ENCODE results near the gene NEIL1. TPM values are rescaled to one million over a fixed set of nuclear protein-coding genes. Genes with fewer than 3 reads are reported as not detected.

The NEIL1 gene
- total RNA-seq, 1 experiment from 2014 or later = 9.5 TPM

DNA sequence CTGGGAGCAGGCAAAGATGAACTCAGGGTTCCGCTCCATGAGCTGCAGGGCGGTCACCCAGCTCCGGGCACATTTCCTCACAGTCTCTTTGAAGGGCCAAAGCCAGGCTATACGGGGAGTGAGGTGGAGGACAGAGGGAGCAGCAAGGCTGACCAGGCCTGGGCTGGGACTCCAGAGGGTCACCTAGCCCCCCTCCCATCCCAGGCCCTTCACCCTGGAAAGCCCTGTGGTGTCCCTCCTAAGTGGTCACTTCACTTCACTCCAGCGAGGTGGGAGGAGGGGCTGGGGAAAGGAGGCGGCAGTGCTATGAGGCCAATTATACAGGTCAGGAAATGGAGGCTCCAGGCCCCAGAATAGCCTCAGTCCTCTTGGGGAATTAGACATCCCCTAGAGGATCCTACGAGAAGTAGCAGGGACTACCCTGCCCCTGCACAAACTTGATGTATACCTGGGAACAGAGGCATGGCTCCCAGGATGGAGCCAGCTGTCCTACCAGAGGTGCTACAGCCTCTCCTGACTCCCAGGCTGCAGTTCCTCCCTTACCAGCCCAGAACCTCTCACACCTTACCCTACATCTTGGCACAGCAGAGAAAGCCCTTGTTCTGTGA lies 15.9 kb downstream of the NEIL1 start:
- ChIA-PET POLR2A (interaction anchor here (0.6 kb wide), 1 partner anchor 82 kb away, joined by 3 read pairs; no protein-coding TSS in a partner anchor), CTCF (interaction anchor here (0.5 to 1.5 kb wide), 2 partner anchors 89 to 440 kb away, joined by 3 read pairs; no protein-coding TSS in a partner anchor)
- intact Hi-C loops (cut with micrococcal nuclease) = no loop called here
- BruUV-seq (replicated peaks) = no TSS peak
- TF ChIP-seq CTCF (IDR thresholded peaks at IDR 0.05; ENCODE audit: unreplicated experiment) = no peak
- Mint-ChIP-seq H3K9me3 (ENCODE audit: unreplicated experiment) (no peaks in the 10 kb centered on the region), H3K4me1 (ENCODE audit: insufficient read depth, unreplicated experiment) (no peaks in the 10 kb centered on the region), H3K27ac (ENCODE audit: low read depth, unreplicated experiment) (no peak overlapping the region), H3K4me3 (ENCODE audit: unreplicated experiment) (no peak overlapping the region), H3K27me3 (ENCODE audit: insufficient read depth, unreplicated experiment) (no peaks in the 10 kb centered on the region), H3K36me3 (ENCODE audit: insufficient read depth, unreplicated experiment) (peaks cover 55% of the 10 kb centered on the region)
- DNase-seq (ENCODE audit: unreplicated experiment) = no peak

GRCh38 chr15:75363786-75364185 lies 16.9 kb downstream of the NEIL1 start:
- POLR2A ChIA-PET = interaction anchor here (0.6 to 0.8 kb wide), 2 partner anchors 28 to 298 kb away, joined by 3 read pairs; partner anchors contain the start of gene COMMD4
- no peaks in the 10 kb centered on the region for H3K4me1 Mint-ChIP-seq (ENCODE audit: insufficient read depth, unreplicated experiment)
- H3K27me3 Mint-ChIP-seq (ENCODE audit: insufficient read depth, unreplicated experiment) = no peaks in the 10 kb centered on the region
- peaks cover 55% of the 10 kb centered on the region for H3K36me3 Mint-ChIP-seq (ENCODE audit: insufficient read depth, unreplicated experiment)
- no peaks in the 10 kb centered on the region for H3K9me3 Mint-ChIP-seq (ENCODE audit: unreplicated experiment)
- CTCF ChIA-PET = interaction anchor here (1.5 kb wide), 1 partner anchor 438 kb away, joined by 3 read pairs; no protein-coding TSS in a partner anchor
- TF ChIP-seq CTCF (IDR thresholded peaks at IDR 0.05; ENCODE audit: unreplicated experiment) = no peak
- no TSS peak for BruUV-seq (replicated peaks)
- no peak overlapping the region for H3K27ac Mint-ChIP-seq (ENCODE audit: low read depth, unreplicated experiment)
- H3K4me3 Mint-ChIP-seq (ENCODE audit: unreplicated experiment) = no peak overlapping the region
- intact Hi-C loops (cut with micrococcal nuclease) = no loop called here
- no peak for DNase-seq (ENCODE audit: unreplicated experiment)

DNA sequence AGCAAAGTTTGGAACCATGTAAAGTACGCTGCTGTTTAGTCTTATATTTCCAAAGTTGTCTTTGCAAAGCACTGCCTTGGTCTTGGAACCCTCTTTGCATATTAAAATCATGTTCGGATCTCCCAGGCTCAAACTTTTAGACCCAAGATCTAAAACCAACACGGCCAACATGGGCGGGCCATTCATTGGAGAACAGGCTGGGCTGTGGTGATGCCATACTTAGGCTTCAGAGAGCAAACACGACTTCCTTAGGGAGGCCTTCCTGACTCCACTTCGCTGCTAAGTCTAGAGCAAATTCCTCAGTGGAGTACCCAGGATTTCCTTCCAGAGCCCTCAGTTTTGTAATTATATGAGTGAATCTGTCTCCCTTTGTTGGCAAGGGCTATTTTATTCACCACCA lies 18.0 kb downstream of the NEIL1 start:
- Mint-ChIP-seq H3K36me3 (ENCODE audit: insufficient read depth, unreplicated experiment) (peaks cover 59% of the 10 kb centered on the region), H3K4me3 (ENCODE audit: unreplicated experiment) (no peak overlapping the region), H3K9me3 (ENCODE audit: unreplicated experiment) (no peaks in the 10 kb centered on the region), H3K27me3 (ENCODE audit: insufficient read depth, unreplicated experiment) (no peaks in the 10 kb centered on the region), H3K4me1 (ENCODE audit: insufficient read depth, unreplicated experiment) (peaks cover 7% of the 10 kb centered on the region), H3K27ac (ENCODE audit: low read depth, unreplicated experiment) (no peak overlapping the region)
- CTCF ChIA-PET = no interaction called here
- POLR2A ChIA-PET = no interaction called here
- TF ChIP-seq CTCF (IDR thresholded peaks at IDR 0.05; ENCODE audit: unreplicated experiment) = no peak
- no TSS peak for BruUV-seq (replicated peaks)
- intact Hi-C loops (cut with micrococcal nuclease) = loop anchor here (5.0 kb wide), 3 partner anchors 142 to 257 kb away; partner anchors contain the start of gene PTPN9
- DNase-seq (ENCODE audit: unreplicated experiment) = no peak

DNA sequence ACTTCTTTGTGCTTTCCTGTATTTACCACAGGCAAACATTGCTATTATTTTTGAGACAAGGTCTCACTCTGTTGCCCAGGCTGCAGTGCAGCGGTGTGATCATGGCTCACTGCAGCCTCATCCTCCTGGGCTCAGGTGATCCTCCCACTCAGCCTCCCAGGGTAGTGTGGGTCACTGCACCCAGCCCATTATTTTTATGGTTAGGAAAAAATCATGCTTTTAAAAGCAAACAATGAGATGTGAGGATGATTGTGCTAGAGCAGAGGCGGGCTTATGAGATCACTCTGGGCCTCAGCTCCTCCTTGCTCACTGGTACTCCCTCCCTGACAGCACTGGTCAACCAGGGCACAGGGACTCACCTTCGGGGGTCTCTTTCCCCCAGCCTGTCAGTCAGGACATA lies 19.3 kb downstream of the NEIL1 start:
- Mint-ChIP-seq H3K27ac (ENCODE audit: low read depth, unreplicated experiment) (no peak overlapping the region), H3K27me3 (ENCODE audit: insufficient read depth, unreplicated experiment) (no peaks in the 10 kb centered on the region), H3K9me3 (ENCODE audit: unreplicated experiment) (no peaks in the 10 kb centered on the region), H3K36me3 (ENCODE audit: insufficient read depth, unreplicated experiment) (peaks cover 59% of the 10 kb centered on the region), H3K4me1 (ENCODE audit: insufficient read depth, unreplicated experiment) (peaks cover 8% of the 10 kb centered on the region), H3K4me3 (ENCODE audit: unreplicated experiment) (no peak overlapping the region)
- POLR2A ChIA-PET = interaction anchor here (0.9 to 7.5 kb wide), 2 partner anchors 11 to 88 kb away, joined by 3 to 245 read pairs; partner anchors contain the start of gene SIN3A
- TF ChIP-seq CTCF (IDR thresholded peaks at IDR 0.05; ENCODE audit: unreplicated experiment) = no peak
- no TSS peak for BruUV-seq (replicated peaks)
- intact Hi-C loops (cut with micrococcal nuclease) = loop anchor here (2.0 to 5.0 kb wide), 4 partner anchors 141 to 319 kb away; partner anchors contain the start of gene PTPN9
- no peak for DNase-seq (ENCODE audit: unreplicated experiment)
- CTCF ChIA-PET = interaction anchor here (0.6 to 1.0 kb wide), 3 partner anchors 87 to 603 kb away, joined by 3 to 4 read pairs (median 3); no protein-coding TSS in a partner anchor

All from MCF 10A (cell line).